GM12878 (cell line): ENCODE measurements around the gene RNU1-2. TPM values are rescaled to one million over a fixed set of nuclear protein-coding genes. Genes with fewer than 3 reads are reported as not detected.
"Not testable (repeated sequence)": the region's sequence is repeated elsewhere in the genome, so short reads cannot be mapped to it uniquely, and the experiment has no call there.

Source experiments
- ATAC-seq: fragments of 200-7000 bp; cut with Tn5 transposase; 3 replicates; pipeline ENCODE4 v1.9.1; 2020; ENCODE audit warnings: mild to moderate bottlenecking, moderate library complexity
- BruUV-seq: library from RNA; stranded (reverse); fragments of 400-500 nt; replicated peaks from 2 replicates; lab custom pipeline; 2021; lab: Mats Ljungman, UMichigan
- CTCF ChIA-PET: fragments of 300-600 bp; sonication (Branson Sonifier 250); formaldehyde crosslinking; extraction: SDS; loops from one replicate; lab custom pipeline; 2021; ENCODE audit warnings: inconsistent platforms; lab: Yijun Ruan, JAX
- POLR2A ChIA-PET: fragments of 350-600 bp; formaldehyde crosslinking; extraction: SDS; loops from one replicate; lab custom pipeline; 2021; ENCODE audit warnings: inconsistent platforms; lab: Charles Lee
- RAD21 ChIA-PET: fragments of 300-600 bp; sonication (Branson Sonifier 250); formaldehyde crosslinking; loops from one replicate; lab custom pipeline; 2023; ENCODE audit warnings: antibody characterized with exemption; ENCODE audit not compliant: unreplicated experiment; lab: Charles Lee
- SMC1A ChIA-PET: fragments of 300-600 bp; sonication (Branson Sonifier 250); formaldehyde crosslinking; loops from one replicate; lab custom pipeline; 2023; ENCODE audit not compliant: unreplicated experiment, uncharacterized antibody; lab: Charles Lee
- DNase-seq: peaks from one replicate; pipeline ENCODE4 v3.0.0-alpha.2; 2011; ENCODE audit warnings: low read depth, low spot score
- FAIRE-seq: peaks from 3 replicates; lab custom pipeline; 2011; peaks lifted over from hg19 to GRCh38; lab: Jason Lieb, UNC
- H2AFZ ChIP-seq: 2 replicates; pipeline ENCODE4 v1.6.0; 2011; ENCODE audit warnings: low read depth, low read length, control low read depth; ENCODE audit not compliant: control insufficient read depth
- H3K27ac ChIP-seq: 2 replicates; pipeline ENCODE4 v1.5.1; 2011; ENCODE audit warnings: control low read depth; ENCODE audit not compliant: control insufficient read depth, insufficient read depth
- H3K27me3 ChIP-seq, 2 experiments: replicated peaks in 1 of 2; 2 replicates each; pipeline versions ENCODE4 v1.6.0 to v1.6.1; 2011; ENCODE audit warnings: low read length in 1 of 2; ENCODE audit not compliant: control insufficient read depth in 2 of 2, insufficient read depth in 2 of 2
- H3K36me3 ChIP-seq, 2 experiments: 2 replicates each; pipeline ENCODE4 v1.5.1; 2011; ENCODE audit warnings: low read length in 1 of 2; ENCODE audit not compliant: control insufficient read depth in 2 of 2, insufficient read depth in 2 of 2
- H3K4me1 ChIP-seq: 2 replicates; pipeline ENCODE4 v1.6.1; 2011; ENCODE audit warnings: mild to moderate bottlenecking, low read length, moderate library complexity, mixed read lengths; ENCODE audit not compliant: control insufficient read depth, insufficient read depth
- H3K4me2 ChIP-seq: 2 replicates; pipeline ENCODE4 v1.6.0; 2011; ENCODE audit warnings: control low read depth; ENCODE audit not compliant: control insufficient read depth, insufficient read depth
- H3K4me3 ChIP-seq: fragments of 200-600 bp; sonication (generic); 2 replicates; pipeline ENCODE4 v1.5.1; 2016
- H3K79me2 ChIP-seq: 2 replicates; pipeline ENCODE4 v1.6.0; 2011; ENCODE audit warnings: low read length; ENCODE audit not compliant: control insufficient read depth, insufficient read depth
- H3K9ac ChIP-seq: 2 replicates; pipeline ENCODE4 v1.8.0; 2011; ENCODE audit warnings: low read length, control low read depth, mixed read lengths; ENCODE audit not compliant: control insufficient read depth, insufficient read depth
- H3K9me3 ChIP-seq: replicated peaks from 3 replicates; pipeline ENCODE4 v1.5.1; 2011; ENCODE audit warnings: mild to moderate bottlenecking, low read length; ENCODE audit not compliant: control insufficient read depth, insufficient read depth
- H4K20me1 ChIP-seq: 2 replicates; pipeline ENCODE4 v1.6.0; 2011; ENCODE audit not compliant: control insufficient read depth, insufficient read depth
- WGBS: methylation state at CpG from one replicate; pipeline ENCODE4 v1.1.6; 2016; ENCODE audit warnings: low lambda C conversion rate; ENCODE audit not compliant: insufficient replicate concordance, insufficient coverage; ENCODE audit errors: missing lambda C conversion rate; 5-methylcytosine and 5-hydroxymethylcytosine counted together
- in situ Hi-C: fragments of 300-500 bp; cut with MboI; formaldehyde crosslinking; loops from 9 replicates; pipeline ENCODE4 v1.14.3; 2018; ENCODE audit warnings: mixed read lengths
- intact Hi-C: fragments of 100-400 bp; cut with micrococcal nuclease; formaldehyde crosslinking; loops from one replicate; pipeline ENCODE4 v1.14.2; 2022; ENCODE audit not compliant: unreplicated experiment
- polyA plus RNA-seq, 11 experiments: library from polyadenylated mRNA; depleted of rRNA in 4 of 11; unstranded in 6 of 11; stranded (reverse) in 5 of 11; fragments of >200 nt; fragmentation: Nextera tagmentation in 4 of 11; fragmentation: Illumina TruSeq in 1 of 11; extraction: Ambion mirVana in 4 of 11; extraction: Trizol in 1 of 11; gene quantifications; 1 replicate in 1 of 11; 2 replicates in 10 of 11; pipeline versions ENCODE4 v1.2.1 to v1.2.3, GENCODE V29; 2011 to 2016; ENCODE audit warnings: inconsistent platforms in 2 of 11, missing spikeins in 2 of 11, low read depth in 1 of 11
- total RNA-seq, 4 experiments: library from RNA; depleted of rRNA in 3 of 4; stranded (reverse); fragments of >200 nt in 3 of 4; fragmentation: Illumina TruSeq in 1 of 4; extraction: Trizol in 1 of 4; gene quantifications; 2 replicates each; pipeline versions ENCODE4 v1.2.1 to v1.2.3, GENCODE V29; 2013 to 2021

Gene RNU1-2
- total and polyA plus RNA-seq, 10 of the 15 experiments (the other 5 are each of a cell fraction or from before 2014, with no cell fraction given), result under 0.01 to 20,946 (median 4.7) TPM; not detected in 2

- H3K27me3 ChIP-seq, intact Hi-C loops, H3K79me2 ChIP-seq, POLR2A ChIA-PET, H3K4me2 ChIP-seq, H2AFZ ChIP-seq, H3K9me3 ChIP-seq, FAIRE-seq, H4K20me1 ChIP-seq, in situ Hi-C loops, H3K4me1 ChIP-seq, DNase-seq, H3K9ac ChIP-seq, SMC1A ChIA-PET, BruUV-seq, H3K27ac ChIP-seq, H3K4me3 ChIP-seq, H3K36me3 ChIP-seq, RAD21 ChIA-PET, CTCF ChIA-PET: not testable (repeated sequence)
- ATAC-seq, result peak; percentile 51
- 64% methylated on average over 56 of the region's 66 CpGs for WGBS
These were observed 23.4 kb upstream of the RNU1-2 start for GRCh38 chr1:16872152-16873075.

GRCh38 chr1:16873076-16873879 lies 22.5 kb upstream of the RNU1-2 start:
- H3K9ac ChIP-seq, in situ Hi-C loops, H3K27ac ChIP-seq, FAIRE-seq, H3K36me3 ChIP-seq, ATAC-seq, H3K4me2 ChIP-seq, H3K4me1 ChIP-seq, H2AFZ ChIP-seq, POLR2A ChIA-PET, H3K4me3 ChIP-seq, SMC1A ChIA-PET, intact Hi-C loops, H3K9me3 ChIP-seq, BruUV-seq, H3K27me3 ChIP-seq, H4K20me1 ChIP-seq, DNase-seq, RAD21 ChIA-PET, H3K79me2 ChIP-seq: not testable (repeated sequence)
- 33% methylated on average over 42 of the region's 52 CpGs for WGBS
- CTCF ChIA-PET, result interaction anchor here (0.6 kb wide), 1 partner anchor 1915 kb away, joined by 3 read pairs; no protein-coding TSS in a partner anchor

- H2AFZ ChIP-seq, SMC1A ChIA-PET, H3K79me2 ChIP-seq, H3K36me3 ChIP-seq, DNase-seq, H3K4me3 ChIP-seq, BruUV-seq, RAD21 ChIA-PET, H3K4me1 ChIP-seq, FAIRE-seq, POLR2A ChIA-PET, CTCF ChIA-PET, H3K9me3 ChIP-seq, ATAC-seq, H4K20me1 ChIP-seq, in situ Hi-C loops, H3K4me2 ChIP-seq, intact Hi-C loops, H3K27me3 ChIP-seq, H3K9ac ChIP-seq, H3K27ac ChIP-seq: not testable (repeated sequence)
- WGBS, result 73% methylated on average over 13 of the region's 35 CpGs
These were observed 20.6 kb upstream of the RNU1-2 start for GRCh38 chr1:16874968-16875765.
